GM19328 (cell line): Measurements from ENCODE around the gene TBC1D10B.
A peak's percentile ranks its signal among the peaks of the same experiment; 100 is the strongest.
"Not testable (repeated sequence)": the region's sequence is repeated elsewhere in the genome, so short reads cannot be mapped to it uniquely, and the experiment has no call there.

Experiments used
- ATAC-seq: cut with Tn5 transposase; IDR thresholded peaks from one replicate; pipeline ENCODE4 v1.9.1; 2021; ENCODE audit warnings: mild to moderate bottlenecking, moderate library complexity; ENCODE audit not compliant: unreplicated experiment

Gene TBC1D10B

GRCh38 chr16:30398661-30399434, 28.6 kb upstream of the TBC1D10B start:
- ATAC-seq = no peak

DNA sequence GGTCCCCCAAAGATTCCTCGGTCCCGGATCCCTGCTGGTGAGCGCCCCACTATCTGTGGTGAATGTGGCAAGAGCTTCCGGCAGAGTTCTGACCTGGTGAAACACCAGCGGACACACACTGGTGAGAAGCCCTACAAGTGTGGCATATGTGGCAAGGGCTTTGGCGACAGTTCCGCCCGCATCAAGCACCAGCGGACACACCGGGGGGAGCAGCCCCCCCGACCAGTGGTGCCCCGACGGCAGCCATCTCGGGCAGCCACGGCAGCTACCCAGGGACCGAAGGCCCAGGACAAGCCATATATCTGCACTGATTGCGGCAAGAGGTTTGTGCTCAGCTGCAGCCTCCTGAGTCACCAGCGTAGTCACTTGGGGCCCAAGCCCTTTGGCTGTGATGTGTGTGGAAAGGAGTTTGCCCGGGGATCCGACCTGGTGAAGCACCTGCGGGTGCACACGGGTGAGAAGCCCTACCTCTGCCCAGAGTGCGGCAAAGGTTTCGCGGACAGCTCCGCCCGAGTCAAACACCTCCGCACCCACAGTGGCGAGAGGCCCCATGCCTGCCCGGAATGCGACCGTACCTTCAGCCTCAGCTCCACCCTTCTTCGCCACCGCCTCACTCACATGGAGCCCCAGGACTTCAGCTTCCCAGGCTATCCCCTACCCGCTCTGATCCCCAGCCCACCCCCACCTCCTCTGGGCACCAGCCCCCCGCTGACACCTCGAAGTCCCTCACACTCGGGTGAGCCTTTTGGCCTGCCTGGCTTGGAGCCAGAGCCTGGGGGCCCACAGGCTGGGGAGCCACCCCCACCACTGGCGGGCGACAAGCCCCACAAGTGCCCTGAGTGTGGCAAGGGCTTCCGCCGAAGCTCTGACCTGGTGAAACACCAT, 27.7 kb upstream of the TBC1D10B start:
- no peak for ATAC-seq

- ATAC-seq = no peak
Observed at GRCh38 chr16:30397056-30397455, 26.8 kb upstream of the TBC1D10B start.

DNA sequence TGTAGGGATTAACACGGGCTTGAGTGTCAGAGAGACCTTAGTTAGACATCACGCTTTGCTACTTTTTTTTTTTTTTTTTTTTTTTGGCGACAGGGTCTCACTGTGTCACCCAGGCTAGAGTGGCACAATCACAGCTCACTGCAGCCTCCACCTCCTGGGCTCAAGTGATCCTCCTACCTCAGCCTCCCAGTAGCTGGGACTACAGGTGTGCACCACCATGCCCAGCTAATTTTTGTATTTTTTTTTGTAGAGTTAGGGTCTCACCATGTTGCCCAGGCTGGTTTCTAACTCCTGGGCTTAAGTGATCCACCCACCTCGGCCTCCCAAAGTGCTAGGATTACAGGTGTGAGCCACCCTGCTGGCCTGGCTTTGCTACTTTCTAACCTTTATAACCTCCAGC, 26.3 kb upstream of the TBC1D10B start:
- ATAC-seq = not testable (repeated sequence)

- ATAC-seq = no peak
Observed at GRCh38 chr16:30395992-30396585, 25.8 kb upstream of the TBC1D10B start.

- peak; percentile 63 for ATAC-seq
Observed at GRCh38 chr16:30395155-30395991, 25.1 kb upstream of the TBC1D10B start, which contains the start of gene ZNF48. Gene ZNF48, plus strand, starts transcription at chr16:30395420. Its CDS starts 375 bp downstream, at chr16:30395795.

GRCh38 chr16:30394592-30395154, 24.4 kb upstream of the TBC1D10B start:
- no peak for ATAC-seq

- ATAC-seq = no peak
Observed at GRCh38 chr16:30383521-30383920, 13.2 kb upstream of the TBC1D10B start.

- no peak for ATAC-seq
Observed at GRCh38 chr16:30382111-30382881, 12.0 kb upstream of the TBC1D10B start, which contains the start of gene SEPTIN1. Gene SEPTIN1, minus strand, starts transcription at chr16:30382561. Its CDS starts 19 bp downstream, at chr16:30382542.

DNA sequence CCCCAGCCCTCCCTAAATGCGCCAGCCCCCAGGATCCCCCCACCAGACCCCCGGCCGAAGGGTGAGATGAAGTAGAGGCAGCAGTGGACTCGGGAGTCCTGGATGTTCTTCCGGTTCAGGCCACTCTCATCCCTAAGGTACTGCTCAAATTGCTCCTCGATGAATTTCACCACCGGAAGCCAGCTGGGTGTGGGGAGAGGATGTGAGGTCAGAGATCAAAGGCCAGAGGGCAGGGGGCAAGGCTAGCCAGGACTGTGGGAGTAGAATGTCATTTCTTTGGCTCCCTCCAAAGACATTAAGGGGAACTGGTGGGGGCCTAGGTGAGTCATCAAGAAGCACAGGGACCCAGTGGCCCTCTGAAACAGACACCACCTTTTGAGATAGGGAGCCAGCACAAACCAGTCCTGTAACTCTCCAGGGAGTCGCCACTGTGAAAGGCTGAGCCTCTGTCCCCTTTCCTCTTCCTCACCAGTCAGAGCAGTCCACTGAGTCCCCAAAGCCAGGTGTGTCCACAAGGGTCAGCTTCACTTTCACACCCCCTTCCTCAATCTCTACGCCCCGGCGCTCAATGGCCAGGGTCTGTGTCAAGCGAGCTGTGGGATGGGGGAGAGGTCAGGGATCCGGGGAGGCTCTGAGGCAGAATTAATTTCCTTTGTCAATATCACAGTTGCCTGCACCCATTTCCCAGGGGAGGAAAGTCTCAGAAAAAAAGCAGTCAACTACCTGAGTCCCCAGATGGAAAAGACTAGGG, 11.2 kb upstream of the TBC1D10B start:
- no peak for ATAC-seq

- no peak for ATAC-seq
Observed at GRCh38 chr16:30380803-30381208, 10.5 kb upstream of the TBC1D10B start.

DNA sequence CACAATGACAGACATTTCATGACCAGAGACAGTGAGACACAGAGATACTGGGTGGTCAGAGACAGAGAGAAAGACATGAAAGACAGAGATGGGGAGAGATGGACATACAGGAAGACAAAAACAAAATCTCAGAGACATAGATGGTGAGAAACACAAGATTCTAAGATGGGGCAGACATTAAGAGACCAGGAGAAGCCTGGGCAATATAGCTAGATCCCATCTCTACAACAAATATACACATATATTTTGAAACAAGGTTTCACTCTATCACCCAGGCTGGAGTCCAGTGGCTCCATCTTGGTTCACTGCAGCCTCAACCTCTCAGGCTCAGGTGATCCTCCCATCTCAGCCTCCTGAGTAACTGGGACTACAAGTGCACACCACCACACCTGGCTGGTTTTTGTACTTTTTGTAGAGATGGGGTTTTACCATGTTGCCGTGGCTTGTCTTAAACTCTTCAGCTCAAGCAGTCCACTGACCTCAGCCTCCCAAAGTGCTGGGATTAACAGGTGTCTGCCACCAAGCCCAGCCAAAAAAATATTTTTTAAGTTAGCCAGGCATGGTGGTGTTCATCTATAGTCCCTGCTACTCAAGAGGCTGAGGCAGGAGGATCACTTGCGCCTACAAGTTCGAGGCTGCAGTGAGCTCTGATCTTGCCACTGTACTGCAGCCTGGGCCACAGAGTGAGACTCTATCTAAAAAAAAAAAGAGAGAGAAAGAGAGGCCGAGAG, 9.9 kb upstream of the TBC1D10B start:
- ATAC-seq = no peak

DNA sequence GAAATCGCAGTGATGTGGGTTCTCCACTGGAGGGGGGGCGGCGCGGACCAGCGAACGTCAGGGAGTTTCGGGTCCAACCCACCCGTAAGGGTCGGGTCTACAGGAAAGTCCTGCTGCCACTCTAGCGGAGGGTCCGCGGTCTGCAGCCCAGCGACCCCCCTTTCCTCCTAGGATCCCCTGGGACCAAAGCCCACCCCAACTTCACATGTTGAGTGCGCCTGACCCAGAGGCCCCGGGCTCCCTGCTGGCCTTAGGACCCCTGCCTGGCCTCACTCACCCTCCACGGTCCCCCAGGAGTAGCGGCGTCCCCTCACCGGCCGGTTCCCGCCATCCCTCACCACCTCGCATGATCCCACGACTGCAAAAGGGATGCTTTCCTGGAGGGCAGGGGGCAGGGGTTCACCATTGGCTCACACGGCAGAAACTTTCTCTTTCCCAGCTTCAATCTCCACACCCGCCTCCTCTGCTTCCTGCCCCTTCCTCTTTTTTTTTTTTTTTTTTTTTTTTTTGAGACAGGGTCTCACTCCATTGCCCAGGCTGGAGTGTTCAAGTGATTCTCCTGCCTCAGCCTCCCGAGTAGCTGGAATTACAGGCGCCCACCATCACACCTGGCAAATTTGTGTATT, 9.0 kb upstream of the TBC1D10B start:
- ATAC-seq = no peak

- ATAC-seq = peak; percentile 88
Observed at GRCh38 chr16:30378236-30379157, 8.2 kb upstream of the TBC1D10B start.

- ATAC-seq = peak; percentile 37
Observed at GRCh38 chr16:30377812-30378235, 7.5 kb upstream of the TBC1D10B start.

GRCh38 chr16:30377050-30377811, 6.9 kb upstream of the TBC1D10B start:
- ATAC-seq = no peak
